ENCODE data around the gene CPLX3.

Gene CPLX3

DNA sequence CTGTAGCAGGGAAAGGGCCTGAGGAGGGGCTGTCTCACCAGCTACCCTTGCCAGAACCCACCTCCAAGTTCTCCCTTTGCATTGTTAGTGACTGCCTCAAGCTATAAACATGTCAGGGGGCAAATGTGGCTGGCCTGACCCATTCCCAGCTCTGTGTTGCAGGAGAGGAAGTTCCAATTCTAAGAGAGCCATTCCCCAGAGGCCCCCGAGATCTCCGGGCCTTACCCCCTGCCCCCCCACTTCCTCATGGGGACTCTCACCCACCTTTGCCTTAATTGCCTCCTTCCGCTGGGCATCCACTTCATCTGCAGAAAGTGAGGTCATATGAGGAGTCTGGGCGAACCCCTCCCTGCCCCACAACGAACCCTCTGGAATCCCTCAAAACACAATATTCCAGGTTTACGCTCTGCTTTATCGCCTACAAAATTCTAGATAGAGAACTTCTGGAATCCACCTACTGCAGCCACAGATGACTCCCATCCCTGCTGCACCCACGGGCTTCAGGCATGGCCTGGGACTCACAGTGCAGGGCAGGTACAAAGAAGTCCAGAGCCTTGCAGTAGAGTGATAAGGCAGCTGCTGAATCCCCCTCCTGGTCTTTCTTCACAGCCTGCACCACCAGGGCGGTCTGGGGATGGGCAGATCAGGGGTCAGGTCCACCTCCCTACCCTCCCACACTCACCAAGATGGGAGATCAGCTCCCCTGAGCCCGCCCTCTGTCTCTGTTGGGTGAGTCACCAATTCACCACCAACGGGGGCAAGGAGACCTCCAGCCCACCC is 12.5 kb downstream of the CPLX3 start:
- Histone ChIP-seq H3K9ac (no peak overlapping the region), H3K79me2 (ENCODE audit: insufficient read depth, low read depth) (no peaks in the 10 kb centered on the region), H3K27me3 (ENCODE audit: insufficient read depth, low read depth) (no peaks in the 10 kb centered on the region), H2AFZ (ENCODE audit: low read depth) (no peak overlapping the region), H3K4me2 (no peak overlapping the region), H3K4me1 (ENCODE audit: low read depth, poor library complexity, severe bottlenecking) (peaks cover 6% of the 10 kb centered on the region), H3K27ac (no peak overlapping the region), H4K20me1 (ENCODE audit: insufficient read depth) (no peaks in the 10 kb centered on the region), H3K36me3 (ENCODE audit: insufficient read depth) (no peaks in the 10 kb centered on the region), H3K4me3 (IDR thresholded peaks at IDR 0.05; ENCODE audit: insufficient read depth, low read depth, low read length) (no peak overlapping the region)
- TF ChIP-seq, protein P1, sequence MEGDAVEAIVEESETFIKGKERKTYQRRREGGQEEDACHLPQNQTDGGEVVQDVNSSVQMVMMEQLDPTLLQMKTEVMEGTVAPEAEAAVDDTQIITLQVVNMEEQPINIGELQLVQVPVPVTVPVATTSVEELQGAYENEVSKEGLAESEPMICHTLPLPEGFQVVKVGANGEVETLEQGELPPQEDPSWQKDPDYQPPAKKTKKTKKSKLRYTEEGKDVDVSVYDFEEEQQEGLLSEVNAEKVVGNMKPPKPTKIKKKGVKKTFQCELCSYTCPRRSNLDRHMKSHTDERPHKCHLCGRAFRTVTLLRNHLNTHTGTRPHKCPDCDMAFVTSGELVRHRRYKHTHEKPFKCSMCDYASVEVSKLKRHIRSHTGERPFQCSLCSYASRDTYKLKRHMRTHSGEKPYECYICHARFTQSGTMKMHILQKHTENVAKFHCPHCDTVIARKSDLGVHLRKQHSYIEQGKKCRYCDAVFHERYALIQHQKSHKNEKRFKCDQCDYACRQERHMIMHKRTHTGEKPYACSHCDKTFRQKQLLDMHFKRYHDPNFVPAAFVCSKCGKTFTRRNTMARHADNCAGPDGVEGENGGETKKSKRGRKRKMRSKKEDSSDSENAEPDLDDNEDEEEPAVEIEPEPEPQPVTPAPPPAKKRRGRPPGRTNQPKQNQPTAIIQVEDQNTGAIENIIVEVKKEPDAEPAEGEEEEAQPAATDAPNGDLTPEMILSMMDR (conservative IDR thresholded peaks at IDR 0.05; ENCODE audit: low read depth, low read length): no peak

DNA sequence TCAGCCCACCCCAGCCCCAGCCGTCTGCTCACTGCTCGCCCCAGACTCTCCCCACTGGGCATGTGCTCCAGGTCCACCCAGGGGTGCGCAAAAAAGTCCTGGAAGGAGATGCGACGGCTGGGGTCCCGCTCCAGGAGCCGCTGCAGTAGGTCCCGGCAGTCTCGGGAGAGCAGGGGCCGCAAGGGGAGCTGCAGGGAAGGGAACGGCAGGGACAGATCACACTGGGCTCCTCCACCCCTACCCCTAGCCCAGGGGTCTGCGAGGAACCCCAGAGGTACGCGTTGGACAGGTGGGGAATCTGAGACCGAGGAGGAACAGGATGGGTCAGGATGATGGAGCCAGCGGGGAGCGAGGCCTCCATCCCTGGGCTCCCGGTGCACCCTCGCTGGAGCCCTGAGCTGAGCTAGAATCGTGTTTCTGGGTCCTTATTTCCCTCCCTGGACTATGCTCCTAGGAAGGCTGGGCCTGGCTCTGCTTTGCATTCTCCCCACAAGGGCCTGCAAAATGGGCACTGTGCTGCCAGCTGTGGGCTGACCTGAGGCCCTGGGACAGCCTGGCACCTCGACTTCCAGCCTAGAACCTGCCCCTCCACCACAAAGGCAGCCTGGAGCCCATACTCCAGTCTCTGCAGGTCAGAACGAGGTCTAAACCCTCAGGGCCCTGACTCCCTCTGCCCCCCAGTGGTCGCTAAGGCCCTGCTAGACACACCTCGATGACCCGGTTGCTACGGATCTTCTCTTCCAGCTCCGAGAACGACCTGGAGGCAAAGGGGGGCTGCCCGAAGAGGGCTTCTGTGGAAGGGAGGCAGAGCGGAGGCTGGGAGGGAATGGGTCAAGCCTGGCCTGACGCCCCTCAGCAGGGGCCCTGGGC is 13.3 kb downstream of the CPLX3 start:
- no peak overlapping the region for H3K27ac ChIP-seq
- no peaks in the 10 kb centered on the region for H3K79me2 ChIP-seq (ENCODE audit: insufficient read depth, low read depth)
- no peaks in the 10 kb centered on the region for H4K20me1 ChIP-seq (ENCODE audit: insufficient read depth)
- TF ChIP-seq, protein P1 (conservative IDR thresholded peaks at IDR 0.05; ENCODE audit: low read depth, low read length): no peak
- no peak overlapping the region for H3K4me2 ChIP-seq
- H3K4me1 ChIP-seq (ENCODE audit: low read depth, poor library complexity, severe bottlenecking): peaks cover 6% of the 10 kb centered on the region
- H2AFZ ChIP-seq (ENCODE audit: low read depth): no peak overlapping the region
- no peak overlapping the region for H3K9ac ChIP-seq
- H3K36me3 ChIP-seq (ENCODE audit: insufficient read depth): no peaks in the 10 kb centered on the region
- no peak overlapping the region for H3K4me3 ChIP-seq (IDR thresholded peaks at IDR 0.05; ENCODE audit: insufficient read depth, low read depth, low read length)
- H3K27me3 ChIP-seq (ENCODE audit: insufficient read depth, low read depth): no peaks in the 10 kb centered on the region

DNA sequence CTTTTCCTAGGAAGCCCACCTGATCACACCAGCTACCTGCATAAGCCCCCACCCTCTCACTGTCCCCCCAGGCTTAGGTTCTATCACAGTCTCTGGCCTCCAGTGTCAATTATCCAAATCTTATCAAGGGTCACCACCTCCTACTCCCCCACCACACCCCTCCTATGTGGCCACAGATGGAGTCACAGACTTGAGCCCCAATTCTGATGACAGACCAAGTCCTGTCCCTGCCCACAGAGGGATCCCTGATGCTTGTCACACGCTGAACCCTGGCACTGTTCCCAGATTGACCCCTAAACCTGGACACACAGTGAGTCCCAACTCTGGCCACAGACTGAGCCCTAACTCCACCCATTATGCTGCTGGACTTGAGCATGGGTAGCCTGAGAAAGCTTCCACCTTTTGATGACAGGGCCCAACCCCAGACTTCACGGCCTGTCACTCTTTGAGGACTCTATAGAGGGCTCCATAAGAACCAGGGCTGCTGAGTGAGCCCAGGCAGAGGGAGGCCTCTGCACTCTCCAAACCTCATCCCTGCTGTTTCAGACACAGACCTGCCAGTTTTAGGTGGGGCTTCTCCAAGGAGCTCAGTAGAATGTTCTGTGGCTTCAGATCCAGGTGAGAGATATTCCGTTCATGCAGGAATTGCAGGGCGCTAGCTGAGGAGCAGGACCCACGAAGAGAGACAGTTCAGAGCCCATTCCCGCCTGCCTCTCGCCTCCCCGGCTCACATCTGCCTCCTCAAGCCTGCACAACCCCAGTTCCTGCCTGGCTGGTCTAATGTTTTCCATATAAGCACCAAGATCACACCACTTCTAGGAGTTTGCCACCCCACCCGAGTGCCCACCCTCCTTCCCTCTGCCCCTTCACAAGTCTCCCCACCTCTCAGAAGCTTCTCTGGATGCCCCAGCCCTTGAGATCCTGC is 14.7 kb downstream of the CPLX3 start:
- H2AFZ ChIP-seq (ENCODE audit: low read depth): no peak overlapping the region
- TF ChIP-seq, protein P1 (conservative IDR thresholded peaks at IDR 0.05; ENCODE audit: low read depth, low read length): no peak
- no peak overlapping the region for H3K4me2 ChIP-seq
- no peaks in the 10 kb centered on the region for H3K27me3 ChIP-seq (ENCODE audit: insufficient read depth, low read depth)
- H3K79me2 ChIP-seq (ENCODE audit: insufficient read depth, low read depth): no peaks in the 10 kb centered on the region
- peaks cover 6% of the 10 kb centered on the region for H3K4me1 ChIP-seq (ENCODE audit: low read depth, poor library complexity, severe bottlenecking)
- H3K9ac ChIP-seq: no peak overlapping the region
- no peak overlapping the region for H3K4me3 ChIP-seq (IDR thresholded peaks at IDR 0.05; ENCODE audit: insufficient read depth, low read depth, low read length)
- H3K36me3 ChIP-seq (ENCODE audit: insufficient read depth): no peaks in the 10 kb centered on the region
- H4K20me1 ChIP-seq (ENCODE audit: insufficient read depth): no peaks in the 10 kb centered on the region
- H3K27ac ChIP-seq: no peak overlapping the region

DNA sequence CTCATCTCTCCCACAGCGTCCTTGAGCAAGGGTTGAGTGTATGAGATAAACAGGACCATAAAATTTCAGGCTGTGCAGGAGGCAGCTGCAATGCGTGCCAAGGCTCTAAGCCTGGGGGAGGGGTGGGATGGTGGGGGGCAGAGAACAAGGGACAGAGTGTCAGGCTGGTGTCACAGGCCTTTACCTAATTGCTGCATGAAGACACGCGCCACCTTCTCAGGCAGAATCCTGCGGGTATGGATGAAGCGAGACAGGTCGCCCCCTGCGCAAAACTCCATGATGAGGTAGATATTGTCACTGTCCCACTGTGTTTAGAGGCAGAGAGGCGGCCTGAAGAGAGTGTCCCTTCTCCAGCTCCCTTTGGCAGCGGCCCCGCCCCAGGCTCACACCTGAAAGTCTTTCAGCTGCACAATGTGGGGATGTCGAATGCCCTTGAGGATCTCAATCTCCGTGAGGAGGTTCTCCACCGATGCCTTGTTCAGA is 15.5 kb downstream of the CPLX3 start:
- peak overlapping the region; percentile 57 for H3K4me2 ChIP-seq
- no peak overlapping the region for H3K4me3 ChIP-seq (IDR thresholded peaks at IDR 0.05; ENCODE audit: insufficient read depth, low read depth, low read length)
- no peaks in the 10 kb centered on the region for H3K36me3 ChIP-seq (ENCODE audit: insufficient read depth)
- no peak overlapping the region for H2AFZ ChIP-seq (ENCODE audit: low read depth)
- no peaks in the 10 kb centered on the region for H3K27me3 ChIP-seq (ENCODE audit: insufficient read depth, low read depth)
- TF ChIP-seq, protein P1 (conservative IDR thresholded peaks at IDR 0.05; ENCODE audit: low read depth, low read length): no peak
- peaks cover 6% of the 10 kb centered on the region for H3K4me1 ChIP-seq (ENCODE audit: low read depth, poor library complexity, severe bottlenecking)
- H3K79me2 ChIP-seq (ENCODE audit: insufficient read depth, low read depth): no peaks in the 10 kb centered on the region
- H3K27ac ChIP-seq: no peak overlapping the region
- no peaks in the 10 kb centered on the region for H4K20me1 ChIP-seq (ENCODE audit: insufficient read depth)
- no peak overlapping the region for H3K9ac ChIP-seq

All from KMS-11 (cell line).